Gastrocnemius medialis (tissue), 4 donors: ENCODE results near the gene ASAP3. TPM values are rescaled to one million over a fixed set of nuclear protein-coding genes. Genes with fewer than 3 reads are reported as not detected.
A peak's percentile ranks its signal among the peaks of the same experiment; 100 is the strongest.

Experiments
- ATAC-seq, 2 donors: fragments of 150-250 bp; one replicate each; pipeline ENCODE4 v1.9.1; 2016
- DNase-seq, 2 donors: peaks; one replicate each; pipeline ENCODE4 v3.0.0-alpha.2; 2019
- H3K27ac ChIP-seq, 4 donors: fragments of 200-600 bp; sonication (generic); 1 replicate in 1 of 4; 2 replicates in 3 of 4; pipeline ENCODE4 v1.5.1; 2016 to 2018; ENCODE audit warnings: mild to moderate bottlenecking in 2 of 4, moderate library complexity in 1 of 4
- H3K27me3 ChIP-seq, 3 donors: fragments of 200-600 bp; sonication (generic) in 2 of 3; 1 replicate in 1 of 3; 2 replicates in 2 of 3; pipeline versions ENCODE4 v1.5.1 to v1.6.0; 2016 to 2019; ENCODE audit warnings: mild to moderate bottlenecking in 1 of 3, moderate library complexity in 1 of 3
- H3K36me3 ChIP-seq, 2 donors: fragments of 200-600 bp; sonication (generic) in 1 of 2; one replicate each; pipeline ENCODE4 v1.5.1; 2017 to 2018
- H3K4me1 ChIP-seq, 2 donors: fragments of 200-600 bp; sonication (generic) in 1 of 2; one replicate each; pipeline ENCODE4 v1.5.1; 2016 to 2017; ENCODE audit warnings: mild to moderate bottlenecking in 2 of 2
- H3K4me3 ChIP-seq, 4 donors: fragments of 200-600 bp; sonication (generic) in 3 of 4; 1 replicate in 1 of 4; 2 replicates in 3 of 4; pipeline ENCODE4 v1.5.1; 2016 to 2019; ENCODE audit warnings: mild to moderate bottlenecking in 2 of 4
- H3K9me3 ChIP-seq, 3 donors: fragments of 200-600 bp; sonication (generic) in 2 of 3; 1 replicate in 1 of 3; 2 replicates in 2 of 3; pipeline ENCODE4 v1.5.1; 2016 to 2019
- CTCF ChIP-seq, 5 experiments: fragments of 450-650 bp in 3 of 5; fragments of 200-600 bp in 2 of 5; sonication (generic) in 2 of 5; IDR thresholded peaks in 4 of 5; conservative IDR thresholded peaks in 1 of 5; 1 replicate in 4 of 5; 2 replicates in 1 of 5; pipeline ENCODE4 v1.5.1; 2016 to 2019; ENCODE audit warnings: antibody characterized with exemption in 5 of 5, mild to moderate bottlenecking in 3 of 5, moderate library complexity in 3 of 5
- POLR2A ChIP-seq, 2 donors: fragments of 450-650 bp; IDR thresholded peaks; one replicate each; pipeline ENCODE4 v1.6.1; 2017; ENCODE audit warnings: antibody characterized with exemption in 2 of 2, mild to moderate bottlenecking in 2 of 2, moderate library complexity in 2 of 2
- in situ Hi-C, 4 donors: fragments of 200-750 bp; cut with MboI; loops; one replicate each; pipeline versions ENCODE4 v1.15.0 to v1.8.0; 2017; ENCODE audit warnings: low sequenced_read_pairs in 4 of 4
- intact Hi-C: fragments of 100-400 bp; cut with DNase I; formaldehyde crosslinking; loops from one replicate; pipeline ENCODE4 v1.15.1; 2023; ENCODE audit warnings: low total_unique reads
- total RNA-seq, 4 donors: library from RNA; depleted of rRNA; stranded (reverse); fragments of >200 nt; gene quantifications; one replicate each; pipeline versions ENCODE4 v1.1.0 to v1.2.3, GENCODE V29; 2016

The ASAP3 gene
- total RNA-seq, 4 donors from 2014 or later: 55.5 to 129 (median 93.2) TPM

- H3K4me3 ChIP-seq: no peak overlapping the region
- H3K27ac ChIP-seq: peak overlapping the region; percentile 46 to 70 (median 66)
- intact Hi-C loops: no loop called here
- in situ Hi-C loops: no loop called here
- H3K27me3 ChIP-seq: no peaks in the 10 kb centered on the region
- H3K4me1 ChIP-seq: peaks cover 20 to 38% of the 10 kb centered on the region in 2 donors
- ATAC-seq (no peak), DNase-seq (no peak)
- no peaks in the 10 kb centered on the region for H3K9me3 ChIP-seq
- TF ChIP-seq CTCF (IDR thresholded peaks at IDR 0.05 in 4 of 5, conservative IDR thresholded peaks at IDR 0.05 in 1 of 5): no peak
- H3K36me3 ChIP-seq: peaks cover 0 to 9% of the 10 kb centered on the region in 2 donors
Observed at GRCh38 chr1:23395849-23396248, 88.1 kb downstream of the ASAP3 start.

DNA sequence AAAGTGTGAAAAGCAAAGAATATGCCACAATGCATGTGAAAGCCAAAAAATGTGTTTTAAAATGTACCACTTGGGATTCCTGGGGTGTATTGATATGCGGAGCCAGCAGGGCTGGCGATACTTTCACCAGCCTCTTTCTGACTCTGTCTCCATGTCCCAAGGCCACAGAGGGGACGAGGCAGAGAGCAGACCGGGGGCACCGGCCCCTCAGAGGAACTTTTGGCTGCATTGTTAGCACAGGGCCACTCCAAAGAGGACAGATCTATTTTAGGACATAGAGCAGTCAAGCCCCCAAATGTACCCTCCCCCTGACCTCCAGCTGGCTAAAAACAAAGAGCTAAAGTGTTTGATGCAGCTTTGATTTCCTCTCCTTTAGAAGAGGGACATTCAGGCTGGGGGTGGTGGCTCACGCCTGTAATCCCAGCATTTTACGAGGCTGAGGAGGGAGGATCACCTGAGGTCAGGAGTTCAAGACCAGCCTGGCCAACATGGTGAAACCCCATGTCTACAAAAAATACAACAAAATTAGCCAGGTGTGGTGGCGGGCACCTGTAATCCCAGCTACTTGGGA is 88.7 kb downstream of the ASAP3 start:
- H3K4me1 ChIP-seq: peaks cover 15 to 32% of the 10 kb centered on the region in 2 donors
- H3K27ac ChIP-seq: peak overlapping the region; percentile 46 to 70 (median 66)
- no peaks in the 10 kb centered on the region for H3K9me3 ChIP-seq
- in situ Hi-C loops: no loop called here
- H3K36me3 ChIP-seq: peaks cover 0 to 9% of the 10 kb centered on the region in 2 donors
- DNase-seq (no peak), ATAC-seq (no peak)
- no peaks in the 10 kb centered on the region for H3K27me3 ChIP-seq
- H3K4me3 ChIP-seq: no peak overlapping the region
- intact Hi-C loops: no loop called here
- no peak for TF ChIP-seq POLR2A (IDR thresholded peaks at IDR 0.05)
- no peak for TF ChIP-seq CTCF (IDR thresholded peaks at IDR 0.05 in 4 of 5, conservative IDR thresholded peaks at IDR 0.05 in 1 of 5)

- Histone ChIP-seq H3K27me3 (no peaks in the 10 kb centered on the region), H3K4me1 (peaks cover 15 to 27% of the 10 kb centered on the region in 2 donors), H3K27ac (peak overlapping the region; percentile 46 to 70 (median 66)), H3K36me3 (peaks cover 0 to 9% of the 10 kb centered on the region in 2 donors), H3K9me3 (no peaks in the 10 kb centered on the region), H3K4me3 (no peak overlapping the region)
- TF ChIP-seq CTCF (IDR thresholded peaks at IDR 0.05 in 4 of 5, conservative IDR thresholded peaks at IDR 0.05 in 1 of 5) (no peak), POLR2A (IDR thresholded peaks at IDR 0.05) (no peak)
- intact Hi-C loops: no loop called here
- in situ Hi-C loops: no loop called here
- ATAC-seq (peak; percentile 35 to 66), DNase-seq (peak; percentile 55 to 74)
Observed at GRCh38 chr1:23394684-23395083, 89.3 kb downstream of the ASAP3 start.

DNA sequence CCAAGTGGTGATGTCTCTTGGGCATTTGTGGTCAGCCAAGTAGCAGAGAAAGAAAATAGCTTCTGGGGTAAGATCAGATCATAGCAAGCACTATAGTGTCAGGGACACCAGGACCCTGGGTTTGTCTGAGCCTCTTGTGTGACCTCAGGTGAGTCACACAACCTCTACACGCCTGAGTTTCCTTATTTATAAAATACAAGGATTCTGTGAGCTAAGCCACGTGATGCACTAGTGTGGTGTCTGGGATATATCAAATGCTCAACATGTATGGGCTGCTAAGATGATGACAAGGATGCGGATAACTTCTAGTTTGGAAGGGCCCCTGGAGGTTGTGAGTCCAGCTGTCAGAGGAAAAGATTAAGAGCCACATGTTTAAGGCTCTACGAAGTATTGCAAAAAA is 89.8 kb downstream of the ASAP3 start:
- no peaks in the 10 kb centered on the region for H3K27me3 ChIP-seq
- H3K9me3 ChIP-seq: no peaks in the 10 kb centered on the region
- peaks cover 15 to 24% of the 10 kb centered on the region in 2 donors for H3K4me1 ChIP-seq
- peaks cover 0 to 9% of the 10 kb centered on the region in 2 donors for H3K36me3 ChIP-seq
- H3K27ac ChIP-seq: peak overlapping the region; percentile 46 to 70 (median 66)
- in situ Hi-C loops (no loop called here), intact Hi-C loops (no loop called here)
- no peak overlapping the region for H3K4me3 ChIP-seq
- no peak for ATAC-seq
- no peak for DNase-seq
- TF ChIP-seq POLR2A (IDR thresholded peaks at IDR 0.05) (no peak), CTCF (IDR thresholded peaks at IDR 0.05 in 4 of 5, conservative IDR thresholded peaks at IDR 0.05 in 1 of 5) (no peak)

GRCh38 chr1:23393706-23394105 is 90.3 kb downstream of the ASAP3 start:
- Histone ChIP-seq H3K4me3 (no peak overlapping the region), H3K4me1 (peaks cover 14 to 23% of the 10 kb centered on the region in 2 donors), H3K27ac (peak overlapping the region; percentile 46 to 70 (median 66)), H3K27me3 (no peaks in the 10 kb centered on the region), H3K9me3 (no peaks in the 10 kb centered on the region), H3K36me3 (peaks cover 0 to 9% of the 10 kb centered on the region in 2 donors)
- ATAC-seq: peak; percentile 11 to 15
- no peak for DNase-seq
- intact Hi-C loops (no loop called here), in situ Hi-C loops (no loop called here)
- TF ChIP-seq CTCF (IDR thresholded peaks at IDR 0.05 in 4 of 5, conservative IDR thresholded peaks at IDR 0.05 in 1 of 5) (no peak), POLR2A (IDR thresholded peaks at IDR 0.05) (no peak)
